Upper lobe of left lung (tissue), 6 donors: ENCODE data around the gene ASGR1. TPM values are rescaled to one million over a fixed set of nuclear protein-coding genes. Genes with fewer than 3 reads are reported as not detected.

Experiments
- ATAC-seq, 2 donors: fragments of 200-7000 bp; cut with Tn5 transposase; one replicate each; pipeline ENCODE4 v1.9.1; 2022; ENCODE audit warnings: mild to moderate bottlenecking in 2 of 2, moderate library complexity in 2 of 2; ENCODE audit not compliant: low FRiP score in 2 of 2
- DNase-seq, 2 donors: peaks; one replicate each; pipeline ENCODE4 v3.0.0-alpha.2; 2019 to 2020
- H3K27ac ChIP-seq, 4 donors: fragments of 200-600 bp; sonication (generic); one replicate each; pipeline ENCODE4 v1.5.1; 2016 to 2019
- H3K27me3 ChIP-seq, 4 donors: fragments of 200-600 bp; sonication (generic); one replicate each; pipeline ENCODE4 v1.5.1; 2017 to 2019
- H3K36me3 ChIP-seq, 4 donors: fragments of 200-600 bp; sonication (generic); one replicate each; pipeline ENCODE4 v1.5.1; 2016 to 2019
- H3K4me1 ChIP-seq, 4 donors: fragments of 200-600 bp; sonication (generic); one replicate each; pipeline ENCODE4 v1.5.1; 2018 to 2019
- H3K4me3 ChIP-seq, 4 donors: fragments of 200-600 bp; sonication (generic); one replicate each; pipeline ENCODE4 v1.5.1; 2017 to 2019; ENCODE audit warnings: mild to moderate bottlenecking in 2 of 4, moderate library complexity in 1 of 4
- H3K9me3 ChIP-seq, 4 donors: fragments of 200-600 bp; sonication (generic); one replicate each; pipeline ENCODE4 v1.5.1; 2018 to 2019
- CTCF ChIP-seq, 6 experiments: fragments of 450-650 bp in 4 of 6; fragments of 200-600 bp in 2 of 6; sonication (generic) in 2 of 6; IDR thresholded peaks; one replicate each; pipeline ENCODE4 v1.5.1; 2016 to 2019; ENCODE audit warnings: antibody characterized with exemption in 6 of 6
- EP300 ChIP-seq, 4 donors: sonication (generic); formaldehyde crosslinking; IDR thresholded peaks; one replicate each; pipeline ENCODE4 v1.5.1; 2017; ENCODE audit warnings: antibody characterized with exemption in 4 of 4, control low read depth in 2 of 4
- POLR2A ChIP-seq, 4 donors: fragments of 450-650 bp; IDR thresholded peaks; one replicate each; pipeline ENCODE4 v1.5.1; 2016 to 2017; ENCODE audit warnings: antibody characterized with exemption in 4 of 4, mild to moderate bottlenecking in 2 of 4
- POLR2AphosphoS5 ChIP-seq, 2 donors: sonication (generic); formaldehyde crosslinking; IDR thresholded peaks; one replicate each; pipeline ENCODE4 v1.5.1; 2017; ENCODE audit warnings: antibody characterized with exemption in 2 of 2
- WGBS, 2 donors: methylation state at CpG; one replicate each; pipeline ENCODE4 v1.1.5; 2017 to 2018; 5-methylcytosine and 5-hydroxymethylcytosine counted together
- total RNA-seq, 6 donors: library from RNA; depleted of rRNA in 4 of 6; stranded (reverse); fragments of >200 nt in 4 of 6; gene quantifications; one replicate each; pipeline versions ENCODE4 v1.1.0 to v1.2.1, GENCODE V29; 2016 to 2021
- donor health status: DM: no; HTN: no; CAD: no; lungs with moderate emphysema.
- donor health status: DM: no; HTN: yes; CAD: no; lungs with severe emphysema.

The ASGR1 gene
- total RNA-seq, 6 donors from 2014 or later = 1.1 to 11.5 (median 6.8) TPM; not detected in 1

GRCh38 chr17:7132511-7133094 lies 46.6 kb downstream of the ASGR1 start:
- Histone ChIP-seq H3K4me1 (peaks cover 4 to 28% (median 12%) of the 10 kb centered on the region in 4 donors), H3K27me3 (no peaks in the 10 kb centered on the region), H3K36me3 (no peaks in the 10 kb centered on the region), H3K9me3 (no peaks in the 10 kb centered on the region), H3K27ac (peak overlapping the region in 2 of 4 donors; percentile 66 to 72), H3K4me3 (no peak overlapping the region)
- TF ChIP-seq EP300 (IDR thresholded peaks at IDR 0.05) (no peak), POLR2A (IDR thresholded peaks at IDR 0.05) (peak in 1 of 4 donors; percentile 25), CTCF (IDR thresholded peaks at IDR 0.05) (no peak), POLR2AphosphoS5 (IDR thresholded peaks at IDR 0.05) (no peak)
- ATAC-seq (peak; percentile 24 to 51), DNase-seq (no peak)
- WGBS, 2 donors = 35 to 40% methylated on average over 7 of the region's 7 CpGs

- Histone ChIP-seq H3K4me3 (no peak overlapping the region), H3K4me1 (peaks cover 4 to 28% (median 12%) of the 10 kb centered on the region in 4 donors), H3K36me3 (no peaks in the 10 kb centered on the region), H3K27ac (peak overlapping the region in 2 of 4 donors; percentile 16 to 65), H3K27me3 (no peaks in the 10 kb centered on the region), H3K9me3 (no peaks in the 10 kb centered on the region)
- TF ChIP-seq EP300 (IDR thresholded peaks at IDR 0.05) = no peak
- TF ChIP-seq CTCF (IDR thresholded peaks at IDR 0.05) = no peak
- TF ChIP-seq POLR2AphosphoS5 (IDR thresholded peaks at IDR 0.05) = no peak
- TF ChIP-seq POLR2A (IDR thresholded peaks at IDR 0.05) = no peak
- 75 to 87% methylated on average over 5 of the region's 5 CpGs for WGBS, 2 donors
- DNase-seq (no peak), ATAC-seq (no peak)
Observed at GRCh38 chr17:7131423-7131791, 47.8 kb downstream of the ASGR1 start.

GRCh38 chr17:7130621-7131422 lies 48.3 kb downstream of the ASGR1 start:
- no peak overlapping the region for H3K4me3 ChIP-seq
- ATAC-seq = peak; percentile 33 to 41

GRCh38 chr17:7129311-7129710 lies 49.9 kb downstream of the ASGR1 start:
- no peak overlapping the region for H3K4me3 ChIP-seq
- 86 to 92% methylated on average over 8 of the region's 8 CpGs for WGBS, 2 donors
- ATAC-seq (no peak), DNase-seq (no peak)
- H3K4me1 ChIP-seq = peaks cover 0 to 19% (median 8%) of the 10 kb centered on the region in 4 donors
- no peaks in the 10 kb centered on the region for H3K36me3 ChIP-seq
- TF ChIP-seq POLR2AphosphoS5 (IDR thresholded peaks at IDR 0.05) = no peak
- no peak for TF ChIP-seq POLR2A (IDR thresholded peaks at IDR 0.05)
- TF ChIP-seq CTCF (IDR thresholded peaks at IDR 0.05) = no peak
- no peak for TF ChIP-seq EP300 (IDR thresholded peaks at IDR 0.05)
- no peaks in the 10 kb centered on the region for H3K9me3 ChIP-seq
- no peaks in the 10 kb centered on the region for H3K27me3 ChIP-seq
- no peak overlapping the region for H3K27ac ChIP-seq

More at GRCh38 chr17:7130621-7131422, 48.3 kb downstream of the ASGR1 start:
- Histone ChIP-seq H3K27me3 (no peaks in the 10 kb centered on the region), H3K36me3 (no peaks in the 10 kb centered on the region), H3K4me1 (peaks cover 4 to 24% (median 10%) of the 10 kb centered on the region in 4 donors), H3K27ac (peak overlapping the region in 3 of 4 donors; percentile 16 to 65 (median 48)), H3K9me3 (no peaks in the 10 kb centered on the region)
- 38 to 44% methylated on average over 11 of the region's 11 CpGs for WGBS, 2 donors
- no peak for DNase-seq
- TF ChIP-seq POLR2A (IDR thresholded peaks at IDR 0.05) (peak in 1 of 4 donors; percentile 37), EP300 (IDR thresholded peaks at IDR 0.05) (no peak), CTCF (IDR thresholded peaks at IDR 0.05) (no peak), POLR2AphosphoS5 (IDR thresholded peaks at IDR 0.05) (no peak)
